ENCODE results near the gene ACOXL.

- TF ChIP-seq POLR2AphosphoS5 (IDR thresholded peaks at IDR 0.05; ENCODE audit: low read depth, low read length) = no peak
- no peak for TF ChIP-seq POLR2A (IDR thresholded peaks at IDR 0.05; ENCODE audit: low read depth, low read length)
- no peak for TF ChIP-seq TAF1 (IDR thresholded peaks at IDR 0.05; ENCODE audit: low read depth, low read length)
Measured at GRCh38 chr2:111030945-111031344, 298.6 kb downstream of the ACOXL start.
